Measurements from ENCODE around the gene DPYSL4.

Gene DPYSL4

GRCh38 chr10:132230557-132231210 lies 43.9 kb downstream of the DPYSL4 start:
- Histone ChIP-seq H3K4me3 (ENCODE audit: low read length) (no peak overlapping the region), H3K9me3 (ENCODE audit: control insufficient read depth, insufficient read depth, low read length) (no peaks in the 10 kb centered on the region), H3K4me1 (ENCODE audit: control insufficient read depth, insufficient read depth, low read length) (no peaks in the 10 kb centered on the region; the same call in 1 of the 2 replicates), H3K36me3 (ENCODE audit: control insufficient read depth, insufficient read depth, low read length) (peaks cover 2% of the 10 kb centered on the region; the same call in 1 of the 2 replicates), H3K27ac (ENCODE audit: low read length) (no peak overlapping the region), H3K27me3 (ENCODE audit: control insufficient read depth, insufficient read depth, low read length) (no peaks in the 10 kb centered on the region)
- no peak for DNase-seq (ENCODE audit: low read depth, low spot score)
- WGBS (ENCODE audit: insufficient coverage, insufficient read length): no CpG with 5 or more reads among the region's 21 CpGs

- peaks cover 2% of the 10 kb centered on the region; the same call in 1 of the 2 replicates for H3K36me3 ChIP-seq (ENCODE audit: control insufficient read depth, insufficient read depth, low read length)
- no peak overlapping the region for H3K4me3 ChIP-seq (ENCODE audit: low read length)
- H3K9me3 ChIP-seq (ENCODE audit: control insufficient read depth, insufficient read depth, low read length): no peaks in the 10 kb centered on the region
- WGBS (ENCODE audit: insufficient coverage, insufficient read length): no CpG with 5 or more reads among the region's 13 CpGs
- H3K27ac ChIP-seq (ENCODE audit: low read length): no peak overlapping the region
- no peak for DNase-seq (ENCODE audit: low read depth, low spot score)
- H3K4me1 ChIP-seq (ENCODE audit: control insufficient read depth, insufficient read depth, low read length): no peaks in the 10 kb centered on the region; the same call in 1 of the 2 replicates
- H3K27me3 ChIP-seq (ENCODE audit: control insufficient read depth, insufficient read depth, low read length): no peaks in the 10 kb centered on the region
Measured at GRCh38 chr10:132231656-132232022, 44.9 kb downstream of the DPYSL4 start.

GRCh38 chr10:132232023-132232951 lies 45.5 kb downstream of the DPYSL4 start:
- DNase-seq (ENCODE audit: low read depth, low spot score): no peak
- no peak overlapping the region for H3K27ac ChIP-seq (ENCODE audit: low read length)
- no peaks in the 10 kb centered on the region; the same call in 1 of the 2 replicates for H3K4me1 ChIP-seq (ENCODE audit: control insufficient read depth, insufficient read depth, low read length)
- no peaks in the 10 kb centered on the region for H3K27me3 ChIP-seq (ENCODE audit: control insufficient read depth, insufficient read depth, low read length)
- no CpG with 5 or more reads among the region's 35 CpGs for WGBS (ENCODE audit: insufficient coverage, insufficient read length)
- no peaks in the 10 kb centered on the region for H3K9me3 ChIP-seq (ENCODE audit: control insufficient read depth, insufficient read depth, low read length)
- H3K36me3 ChIP-seq (ENCODE audit: control insufficient read depth, insufficient read depth, low read length): peaks cover 2% of the 10 kb centered on the region; the same call in 1 of the 2 replicates
- H3K4me3 ChIP-seq (ENCODE audit: low read length): no peak overlapping the region

- WGBS (ENCODE audit: insufficient coverage, insufficient read length): no CpG with 5 or more reads among the region's 9 CpGs
- Histone ChIP-seq H3K27me3 (ENCODE audit: control insufficient read depth, insufficient read depth, low read length) (no peaks in the 10 kb centered on the region), H3K27ac (ENCODE audit: low read length) (no peak overlapping the region), H3K4me1 (ENCODE audit: control insufficient read depth, insufficient read depth, low read length) (no peaks in the 10 kb centered on the region; the same call in 1 of the 2 replicates), H3K36me3 (ENCODE audit: control insufficient read depth, insufficient read depth, low read length) (peaks cover 2% of the 10 kb centered on the region; the same call in 1 of the 2 replicates), H3K9me3 (ENCODE audit: control insufficient read depth, insufficient read depth, low read length) (no peaks in the 10 kb centered on the region), H3K4me3 (ENCODE audit: low read length) (no peak overlapping the region)
- no peak for DNase-seq (ENCODE audit: low read depth, low spot score)
Measured at GRCh38 chr10:132232981-132233380, 46.2 kb downstream of the DPYSL4 start.

GRCh38 chr10:132233501-132234085 lies 46.8 kb downstream of the DPYSL4 start:
- Histone ChIP-seq H3K27me3 (ENCODE audit: control insufficient read depth, insufficient read depth, low read length) (no peaks in the 10 kb centered on the region), H3K36me3 (ENCODE audit: control insufficient read depth, insufficient read depth, low read length) (peaks cover 2% of the 10 kb centered on the region; the same call in 1 of the 2 replicates), H3K4me3 (ENCODE audit: low read length) (no peak overlapping the region), H3K9me3 (ENCODE audit: control insufficient read depth, insufficient read depth, low read length) (no peaks in the 10 kb centered on the region), H3K27ac (ENCODE audit: low read length) (no peak overlapping the region), H3K4me1 (ENCODE audit: control insufficient read depth, insufficient read depth, low read length) (no peaks in the 10 kb centered on the region; the same call in 1 of the 2 replicates)
- WGBS (ENCODE audit: insufficient coverage, insufficient read length): no CpG with 5 or more reads among the region's 18 CpGs
- no peak for DNase-seq (ENCODE audit: low read depth, low spot score)

- Histone ChIP-seq H3K27me3 (ENCODE audit: control insufficient read depth, insufficient read depth, low read length) (no peaks in the 10 kb centered on the region), H3K27ac (ENCODE audit: low read length) (no peak overlapping the region), H3K4me3 (ENCODE audit: low read length) (no peak overlapping the region), H3K9me3 (ENCODE audit: control insufficient read depth, insufficient read depth, low read length) (no peaks in the 10 kb centered on the region), H3K36me3 (ENCODE audit: control insufficient read depth, insufficient read depth, low read length) (peaks cover 2% of the 10 kb centered on the region; the same call in 1 of the 2 replicates), H3K4me1 (ENCODE audit: control insufficient read depth, insufficient read depth, low read length) (no peaks in the 10 kb centered on the region; the same call in 1 of the 2 replicates)
- DNase-seq (ENCODE audit: low read depth, low spot score): no peak
- no CpG with 5 or more reads among the region's 6 CpGs for WGBS (ENCODE audit: insufficient coverage, insufficient read length)
Measured at GRCh38 chr10:132234860-132235259, 48.1 kb downstream of the DPYSL4 start.

GRCh38 chr10:132236161-132236560 lies 49.4 kb downstream of the DPYSL4 start:
- no peak overlapping the region for H3K4me3 ChIP-seq (ENCODE audit: low read length)
- no peaks in the 10 kb centered on the region for H3K9me3 ChIP-seq (ENCODE audit: control insufficient read depth, insufficient read depth, low read length)
- no peaks in the 10 kb centered on the region for H3K4me1 ChIP-seq (ENCODE audit: control insufficient read depth, insufficient read depth, low read length)
- H3K27ac ChIP-seq (ENCODE audit: low read length): no peak overlapping the region
- DNase-seq (ENCODE audit: low read depth, low spot score): no peak
- no CpG with 5 or more reads among the region's 21 CpGs for WGBS (ENCODE audit: insufficient coverage, insufficient read length)
- no peaks in the 10 kb centered on the region for H3K36me3 ChIP-seq (ENCODE audit: control insufficient read depth, insufficient read depth, low read length)
- no peaks in the 10 kb centered on the region for H3K27me3 ChIP-seq (ENCODE audit: control insufficient read depth, insufficient read depth, low read length)

- no peaks in the 10 kb centered on the region for H3K9me3 ChIP-seq (ENCODE audit: control insufficient read depth, insufficient read depth, low read length)
- no peak overlapping the region for H3K4me3 ChIP-seq (ENCODE audit: low read length)
- no peak overlapping the region for H3K27ac ChIP-seq (ENCODE audit: low read length)
- H3K27me3 ChIP-seq (ENCODE audit: control insufficient read depth, insufficient read depth, low read length): no peaks in the 10 kb centered on the region
- no CpG with 5 or more reads among the region's 13 CpGs for WGBS (ENCODE audit: insufficient coverage, insufficient read length)
- no peaks in the 10 kb centered on the region for H3K36me3 ChIP-seq (ENCODE audit: control insufficient read depth, insufficient read depth, low read length)
- no peaks in the 10 kb centered on the region for H3K4me1 ChIP-seq (ENCODE audit: control insufficient read depth, insufficient read depth, low read length)
- no peak for DNase-seq (ENCODE audit: low read depth, low spot score)
Measured at GRCh38 chr10:132236881-132237280, 50.1 kb downstream of the DPYSL4 start.

GRCh38 chr10:132237396-132237795 lies 50.6 kb downstream of the DPYSL4 start:
- H3K9me3 ChIP-seq (ENCODE audit: control insufficient read depth, insufficient read depth, low read length): no peaks in the 10 kb centered on the region
- H3K4me1 ChIP-seq (ENCODE audit: control insufficient read depth, insufficient read depth, low read length): no peaks in the 10 kb centered on the region
- no peak overlapping the region for H3K27ac ChIP-seq (ENCODE audit: low read length)
- no peak for DNase-seq (ENCODE audit: low read depth, low spot score)
- no peak overlapping the region for H3K4me3 ChIP-seq (ENCODE audit: low read length)
- no peaks in the 10 kb centered on the region for H3K27me3 ChIP-seq (ENCODE audit: control insufficient read depth, insufficient read depth, low read length)
- whole genome bisulfite sequencing (ENCODE audit: insufficient coverage, insufficient read length): no CpG with 5 or more reads among the region's 15 CpGs
- H3K36me3 ChIP-seq (ENCODE audit: control insufficient read depth, insufficient read depth, low read length): no peaks in the 10 kb centered on the region

- H3K27ac ChIP-seq (ENCODE audit: low read length): no peak overlapping the region
- H3K4me1 ChIP-seq (ENCODE audit: control insufficient read depth, insufficient read depth, low read length): no peaks in the 10 kb centered on the region
- no peak for DNase-seq (ENCODE audit: low read depth, low spot score)
- no peaks in the 10 kb centered on the region for H3K36me3 ChIP-seq (ENCODE audit: control insufficient read depth, insufficient read depth, low read length)
- H3K4me3 ChIP-seq (ENCODE audit: low read length): no peak overlapping the region
- no CpG with 5 or more reads among the region's 9 CpGs for WGBS (ENCODE audit: insufficient coverage, insufficient read length)
- no peaks in the 10 kb centered on the region for H3K9me3 ChIP-seq (ENCODE audit: control insufficient read depth, insufficient read depth, low read length)
- H3K27me3 ChIP-seq (ENCODE audit: control insufficient read depth, insufficient read depth, low read length): no peaks in the 10 kb centered on the region
Measured at GRCh38 chr10:132237871-132238270, 51.1 kb downstream of the DPYSL4 start.

All from iPS DF 6.9 (cell line).